K562 (cell line): Measurements from ENCODE around the gene RBFA. TPM values are rescaled to one million over a fixed set of nuclear protein-coding genes. Genes with fewer than 3 reads are reported as not detected.
A peak's percentile ranks its signal among the peaks of the same experiment; 100 is the strongest.

Experiments
- BCLAF1 ChIP-seq, 2 experiments: fragments of 450-650 bp in 1 of 2; IDR thresholded peaks; 2 replicates each; pipeline ENCODE4 v1.6.1; 2011 to 2017; ENCODE audit warnings: low read depth in 2 of 2, antibody characterized with exemption in 1 of 2, borderline replicate concordance in 1 of 2, low read length in 1 of 2, mild to moderate bottlenecking in 1 of 2, mixed read lengths in 1 of 2; ENCODE audit not compliant: control insufficient read depth in 1 of 2
- ELF2 ChIP-seq: fragments of 250-450 bp; sonication (Bioruptor Pico); IDR thresholded peaks from 2 replicates; pipeline ENCODE4 v1.5.0; 2021; ENCODE audit warnings: mild to moderate bottlenecking
- FOS ChIP-seq: IDR thresholded peaks from 3 replicates; pipeline ENCODE4 v1.6.1; 2011; ENCODE audit not compliant: insufficient read length; ENCODE audit errors: extremely low read depth
- NFIX ChIP-seq: fragments of 250-450 bp; sonication (Bioruptor Pico); IDR thresholded peaks from 2 replicates; pipeline ENCODE4 v1.4.0; 2020; ENCODE audit warnings: low read depth, mild to moderate bottlenecking, moderate library complexity
- NKRF ChIP-seq: fragments of 450-650 bp; IDR thresholded peaks from 2 replicates; pipeline ENCODE4 v1.6.1; 2016; ENCODE audit warnings: borderline replicate concordance
- POLR2B ChIP-seq: fragments of 450-650 bp; IDR thresholded peaks from 2 replicates; pipeline ENCODE4 v1.6.1; 2018; ENCODE audit warnings: low read depth; ENCODE audit not compliant: partially characterized antibody
- PRDM10 ChIP-seq: fragments of 450-650 bp; IDR thresholded peaks from 2 replicates; pipeline ENCODE4 v1.6.1; 2018; ENCODE audit not compliant: partially characterized antibody
- RFX5 ChIP-seq: IDR thresholded peaks from 2 replicates; pipeline ENCODE4 v1.6.1; 2011; ENCODE audit warnings: low read depth, mild to moderate bottlenecking, improper control_type of control experiment, low read length
- SMARCB1 ChIP-seq: IDR thresholded peaks from 2 replicates; pipeline ENCODE4 v1.6.1; 2011; ENCODE audit warnings: improper control_type of control experiment, low read depth; ENCODE audit not compliant: insufficient read length
- STAG1 ChIP-seq: sonication (generic); formaldehyde crosslinking; IDR thresholded peaks from 2 replicates; pipeline ENCODE4 v1.5.0; 2020; ENCODE audit warnings: missing genetic modification reagents, borderline replicate concordance
- ZBTB33 ChIP-seq: sonication (generic); formaldehyde crosslinking; IDR thresholded peaks from 2 replicates; pipeline ENCODE4 v1.8.1; 2023; ENCODE audit warnings: mild to moderate bottlenecking, missing genetic modification reagents
- ZBTB9 ChIP-seq: fragments of 450-650 bp; formaldehyde crosslinking; IDR thresholded peaks from 2 replicates; pipeline ENCODE4 v1.4.0; 2020; ENCODE audit warnings: mild to moderate bottlenecking, moderate library complexity
- ZNF695 ChIP-seq: fragments of 450-650 bp; formaldehyde crosslinking; IDR thresholded peaks from 2 replicates; pipeline ENCODE4 v1.4.0; 2020; ENCODE audit warnings: mild to moderate bottlenecking, moderate library complexity
- ZSCAN32 ChIP-seq: fragments of 450-650 bp; formaldehyde crosslinking; IDR thresholded peaks from 2 replicates; pipeline ENCODE4 v1.4.0; 2020; ENCODE audit warnings: mild to moderate bottlenecking, moderate library complexity
- polyA plus RNA-seq, 8 experiments: library from polyadenylated mRNA; depleted of rRNA in 4 of 8; stranded (reverse) in 5 of 8; unstranded in 3 of 8; fragments of >200 nt; fragmentation: Nextera tagmentation in 2 of 8; fragmentation: Illumina TruSeq in 1 of 8; extraction: Ambion mirVana in 2 of 8; extraction: Trizol in 1 of 8; gene quantifications; 2 replicates each; pipeline versions ENCODE4 v1.2.1 to v1.2.3, GENCODE V29; 2011 to 2014; ENCODE audit warnings: inconsistent platforms in 1 of 8, missing spikeins in 1 of 8
- total RNA-seq, 7 experiments: library from RNA; depleted of rRNA in 6 of 7; stranded (reverse); fragments of >200 nt in 6 of 7; fragmentation: Illumina TruSeq in 2 of 7; extraction: Trizol in 2 of 7; gene quantifications; 2 replicates each; pipeline versions ENCODE4 v1.2.1 to v1.2.3, GENCODE V29; 2011 to 2021; ENCODE audit warnings: low replicate concordance in 1 of 7

RBFA gene
- total and polyA plus RNA-seq, 9 of the 15 experiments (the other 6 are each of a cell fraction or from before 2014, with no cell fraction given) = 3.4 to 41.9 (median 25.8) TPM

- TF ChIP-seq ZSCAN32 (no peak), STAG1 (CRISPR knock-in tag) (no peak), ELF2 (CRISPR knock-in tag) (no peak), NKRF (no peak), PRDM10 (no peak), NFIX (no peak), RFX5 (no peak), ZBTB9 (CRISPR knock-in tag) (no peak), POLR2B (peak; percentile 72), ZNF695 (CRISPR knock-in tag) (no peak), BCLAF1 (IDR thresholded peaks at IDR 0.05; ENCODE audit: borderline replicate concordance in 1 of 2, control insufficient read depth in 1 of 2, low read depth in 2 of 2, low read length in 1 of 2) (no peak), SMARCB1 (no peak), ZBTB33 (CRISPR knock-in tag) (no peak), FOS (no peak)
Observed at GRCh38 chr18:79988451-79989194, 45.6 kb upstream of the RBFA start, which contains the start of gene TXNL4A (continued).
